ENCODE measurements around the gene NOL9.

DNA sequence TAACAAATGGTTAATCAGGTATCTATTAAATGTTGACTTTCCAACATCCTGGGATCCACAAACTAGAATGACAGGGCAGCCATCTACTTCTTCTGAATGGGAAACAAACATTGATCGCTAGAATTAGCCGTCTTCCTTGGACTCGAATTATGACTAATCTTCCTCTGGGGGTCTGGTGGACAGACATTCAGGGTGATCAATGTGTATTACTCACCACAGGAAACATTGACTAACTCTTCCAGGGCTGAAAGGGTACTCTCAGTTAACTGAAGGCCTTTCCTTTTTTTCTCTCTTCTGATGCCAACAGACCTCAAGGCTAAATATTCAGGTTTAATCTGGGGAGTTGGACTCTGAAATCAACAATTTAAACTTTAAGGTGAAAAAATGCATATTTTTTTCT is 9.5 kb downstream of the NOL9 start:
- TF ChIP-seq, protein P1, sequence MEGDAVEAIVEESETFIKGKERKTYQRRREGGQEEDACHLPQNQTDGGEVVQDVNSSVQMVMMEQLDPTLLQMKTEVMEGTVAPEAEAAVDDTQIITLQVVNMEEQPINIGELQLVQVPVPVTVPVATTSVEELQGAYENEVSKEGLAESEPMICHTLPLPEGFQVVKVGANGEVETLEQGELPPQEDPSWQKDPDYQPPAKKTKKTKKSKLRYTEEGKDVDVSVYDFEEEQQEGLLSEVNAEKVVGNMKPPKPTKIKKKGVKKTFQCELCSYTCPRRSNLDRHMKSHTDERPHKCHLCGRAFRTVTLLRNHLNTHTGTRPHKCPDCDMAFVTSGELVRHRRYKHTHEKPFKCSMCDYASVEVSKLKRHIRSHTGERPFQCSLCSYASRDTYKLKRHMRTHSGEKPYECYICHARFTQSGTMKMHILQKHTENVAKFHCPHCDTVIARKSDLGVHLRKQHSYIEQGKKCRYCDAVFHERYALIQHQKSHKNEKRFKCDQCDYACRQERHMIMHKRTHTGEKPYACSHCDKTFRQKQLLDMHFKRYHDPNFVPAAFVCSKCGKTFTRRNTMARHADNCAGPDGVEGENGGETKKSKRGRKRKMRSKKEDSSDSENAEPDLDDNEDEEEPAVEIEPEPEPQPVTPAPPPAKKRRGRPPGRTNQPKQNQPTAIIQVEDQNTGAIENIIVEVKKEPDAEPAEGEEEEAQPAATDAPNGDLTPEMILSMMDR (conservative IDR thresholded peaks at IDR 0.05), result no peak
- TF ChIP-seq ZFX (IDR thresholded peaks at IDR 0.05), result no peak
